SK-MEL-5 (cell line): Measurements from ENCODE around the gene DENND1A. TPM values are rescaled to one million over a fixed set of nuclear protein-coding genes. Genes with fewer than 3 reads are reported as not detected.
"Not testable (repeated sequence)": the region's sequence is repeated elsewhere in the genome, so short reads cannot be mapped to it uniquely, and the experiment has no call there.

ENCODE experiments used
- DNase-seq: peaks from one replicate; pipeline ENCODE4 v3.0.0-alpha.2; 2016; ENCODE audit warnings: low read depth, low spot score
- in situ Hi-C: cut with HindIII; loops from 2 replicates; pipeline ENCODE4 v1.10.0; 2016; ENCODE audit warnings: low sequenced_read_pairs, high pct_unique_total_duplicates, low pct_unique_long_range_greater_than_20kb
- total RNA-seq: library from RNA; depleted of rRNA; stranded (reverse); fragments of >200 nt; shearing (Covaris generic); gene quantifications from 2 replicates; pipeline ENCODE4 v1.2.3, GENCODE V29; 2014

DENND1A gene
- total RNA-seq, 1 experiment from 2014 or later, result 30.4 TPM

DNA sequence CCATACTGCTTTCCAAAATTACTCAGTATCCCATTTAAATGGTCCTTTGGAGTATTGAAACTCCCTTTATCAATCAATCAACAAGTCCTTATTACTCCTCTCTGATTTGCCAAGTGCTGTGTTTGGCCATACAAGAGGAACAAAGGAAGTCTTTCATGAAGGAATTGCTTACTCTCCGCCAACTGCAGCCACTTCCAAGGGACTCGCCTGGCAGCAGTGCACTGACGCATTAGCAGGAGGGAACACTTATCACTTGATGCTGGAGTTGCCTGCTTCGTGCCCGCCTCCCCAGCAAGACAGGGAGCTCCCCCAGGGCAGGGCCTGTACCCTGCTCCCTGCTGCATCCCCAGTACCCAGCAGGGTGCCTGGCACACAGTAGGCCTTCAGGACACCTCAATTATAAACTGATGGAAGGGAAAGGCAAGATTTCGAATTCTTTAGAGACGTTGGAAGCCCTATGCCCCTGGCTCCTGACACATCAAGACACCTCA lies 476.1 kb downstream of the DENND1A start:
- peak; percentile 80 for DNase-seq
- in situ Hi-C loops, result no loop called here

DNA sequence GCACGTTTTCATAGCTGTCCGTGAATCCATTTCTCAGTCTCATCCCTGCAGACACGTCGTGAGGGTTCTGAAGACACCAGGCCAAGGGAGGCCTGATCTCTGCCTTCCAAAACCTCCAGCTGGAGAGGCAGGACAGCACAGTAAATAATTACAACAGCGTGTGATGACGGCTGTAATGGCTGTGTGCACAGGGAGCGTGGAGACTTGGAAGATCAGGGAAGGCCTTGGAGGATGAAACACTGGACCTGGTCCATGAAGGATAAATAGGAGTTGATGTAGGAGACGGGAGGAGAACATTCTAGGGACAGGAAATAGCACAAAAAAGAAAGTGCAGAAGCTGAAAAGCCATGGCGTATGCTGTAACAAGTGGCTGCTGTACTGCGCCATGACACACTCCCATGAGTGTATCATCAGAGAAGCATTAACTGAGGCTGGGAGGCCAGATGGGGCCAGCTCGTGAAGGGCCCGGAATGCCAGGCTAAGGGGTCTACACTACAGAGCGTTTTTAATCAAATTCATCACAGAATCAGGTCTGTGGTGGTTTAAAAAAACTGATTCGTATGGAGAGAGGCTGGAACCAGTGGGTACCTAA lies 476.8 kb downstream of the DENND1A start:
- in situ Hi-C loops, result no loop called here
- no peak for DNase-seq

DNA sequence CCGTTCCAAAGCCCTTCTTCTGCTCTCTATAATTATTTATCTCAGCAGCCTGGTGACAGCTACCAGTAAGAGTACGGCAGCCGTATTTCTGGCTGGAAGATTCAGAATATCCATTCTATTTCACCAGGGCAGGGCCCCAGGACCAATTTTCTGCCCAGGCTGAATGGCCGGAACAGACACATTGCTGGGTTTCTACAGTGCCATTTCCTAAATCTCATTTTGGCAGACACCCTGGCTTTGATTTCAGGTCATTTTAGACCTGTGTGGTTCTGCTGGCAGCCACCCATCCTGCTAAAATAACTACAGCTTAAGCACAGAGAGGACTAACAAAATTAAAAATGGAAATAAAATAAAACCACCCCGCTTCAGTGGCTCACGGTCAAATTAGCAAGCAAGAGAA lies 478.9 kb downstream of the DENND1A start:
- no peak for DNase-seq
- in situ Hi-C loops, result no loop called here

DNA sequence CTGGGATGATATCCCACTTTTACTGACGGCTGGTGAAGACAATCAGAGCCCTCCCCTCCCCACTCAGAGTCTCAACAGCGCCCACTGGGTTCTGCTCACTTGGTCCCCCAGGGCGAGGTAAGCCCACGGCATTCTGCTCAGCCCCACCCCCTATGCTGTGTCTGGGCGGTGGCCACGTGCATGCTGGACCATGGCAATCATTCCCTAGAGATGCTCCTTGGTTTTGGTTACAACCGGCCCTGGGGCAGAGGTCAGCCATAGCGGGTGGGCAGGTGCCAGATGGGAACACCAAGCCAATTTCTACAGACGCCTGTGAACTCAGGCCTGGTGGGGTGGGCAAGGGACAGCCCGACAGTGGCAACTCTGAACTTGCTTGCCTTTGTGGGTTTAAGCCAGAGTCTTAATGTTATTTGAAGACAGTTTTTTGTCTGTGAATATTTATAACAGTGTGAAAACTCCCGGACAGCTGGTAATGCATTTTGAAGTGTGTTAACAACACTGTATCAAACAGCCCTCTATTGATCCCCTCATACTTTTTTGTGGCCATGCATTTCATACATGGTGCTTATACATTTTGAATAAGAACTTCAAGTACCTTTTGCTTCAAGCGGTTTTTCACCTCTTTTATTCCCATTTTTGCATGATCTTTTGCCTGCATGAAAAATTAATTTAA lies 479.7 kb downstream of the DENND1A start:
- in situ Hi-C loops, result no loop called here
- no peak for DNase-seq

DNA sequence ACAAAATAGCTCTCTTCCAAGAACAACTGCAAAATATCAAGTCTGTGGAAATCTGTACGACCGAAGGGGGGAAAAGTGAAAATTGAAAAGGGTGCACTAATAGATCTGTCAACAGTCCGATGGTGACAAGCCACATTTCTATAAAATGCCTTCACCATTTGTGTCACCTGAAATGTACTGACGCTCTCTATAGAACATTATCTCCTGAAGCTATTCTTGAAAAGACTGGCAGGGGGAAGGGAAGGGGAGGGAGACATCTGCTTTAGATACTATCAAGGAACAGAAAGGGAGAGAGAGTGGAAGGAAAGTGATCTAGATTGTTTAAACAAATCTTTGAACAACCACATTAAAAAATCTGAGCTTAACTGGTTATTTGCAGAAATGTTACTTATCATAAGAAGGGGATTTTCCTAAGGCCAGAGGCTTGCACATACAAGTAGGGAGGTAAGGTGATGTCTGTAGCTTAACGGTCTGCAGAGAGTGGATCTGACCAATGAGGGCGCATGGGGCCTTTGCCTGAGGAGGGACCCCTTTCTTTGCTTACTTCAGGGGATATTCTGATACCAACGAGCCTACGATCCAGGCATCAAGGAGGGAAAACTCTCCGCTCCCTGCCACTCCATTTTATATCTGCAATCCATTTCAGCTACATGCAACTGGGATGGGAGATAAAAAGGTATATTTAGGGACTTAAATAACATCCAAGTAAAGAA lies 481.8 kb downstream of the DENND1A start:
- in situ Hi-C loops, result no loop called here
- no peak for DNase-seq

DNA sequence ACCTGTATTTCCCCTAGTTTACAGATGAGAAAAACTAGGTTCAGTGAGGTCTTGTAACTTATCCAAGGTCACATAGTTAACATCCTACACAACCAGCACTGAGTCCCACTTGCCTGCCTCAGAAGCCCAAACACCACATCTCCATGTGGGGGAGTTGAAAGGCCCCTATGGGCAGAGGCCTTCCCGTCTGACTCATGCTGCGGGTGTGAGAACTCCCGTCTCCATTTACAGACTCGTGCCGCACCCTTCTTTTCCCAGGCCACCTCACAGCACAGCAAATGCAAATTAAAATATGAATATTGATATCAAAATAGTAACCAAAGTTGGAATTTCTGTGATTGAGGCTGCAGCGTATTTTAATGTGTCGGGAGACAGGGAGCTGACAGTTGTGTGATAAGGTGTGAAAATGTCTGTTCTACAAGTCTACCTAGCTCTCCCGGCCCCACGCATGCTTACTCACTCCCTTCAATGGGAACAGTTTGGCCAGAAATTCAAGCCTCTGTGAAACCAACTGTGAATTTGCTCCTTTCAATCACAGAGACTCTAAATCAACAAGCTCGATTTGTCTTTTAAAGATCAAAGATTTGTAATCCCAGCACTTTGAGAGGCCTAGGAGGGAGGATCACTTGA lies 483.8 kb downstream of the DENND1A start:
- no peak for DNase-seq
- in situ Hi-C loops, result no loop called here

DNA sequence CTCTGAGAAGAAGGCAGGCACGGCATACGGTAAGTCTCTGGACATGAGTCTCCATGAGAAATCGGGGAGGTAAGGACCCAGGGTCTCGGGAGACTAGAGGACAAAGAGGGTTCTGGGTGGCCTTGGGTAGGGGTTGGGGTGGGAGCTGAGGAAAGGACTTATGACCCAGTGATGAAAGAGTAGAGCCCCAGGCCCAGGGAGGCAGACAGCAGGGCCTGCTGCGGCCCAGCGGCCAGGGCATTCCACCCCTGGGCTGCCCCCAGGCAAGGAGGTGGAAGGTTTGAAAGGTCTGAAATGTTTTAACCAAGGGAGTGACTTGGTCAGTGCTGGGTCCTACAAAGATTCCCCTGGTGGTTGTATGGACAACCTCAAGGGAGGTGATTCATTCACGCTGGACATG lies 484.8 kb downstream of the DENND1A start:
- DNase-seq, result no peak
- in situ Hi-C loops, result no loop called here

DNA sequence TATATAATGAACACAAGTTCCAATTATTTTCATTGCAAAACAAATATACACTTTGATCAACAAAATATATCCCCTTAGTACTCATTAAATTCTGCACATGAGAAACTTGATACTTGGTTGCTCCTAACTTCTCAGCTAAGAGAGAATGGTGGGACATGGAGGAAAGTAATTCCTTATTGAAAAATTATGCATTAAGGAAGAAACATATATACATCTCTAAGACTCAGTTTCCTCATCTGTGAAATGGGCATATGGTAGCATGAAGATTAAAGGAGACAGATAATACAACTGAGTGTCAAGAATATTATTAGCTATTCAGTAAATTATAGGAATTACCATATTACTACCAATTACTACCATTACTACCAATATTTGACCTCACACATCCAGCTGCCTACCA lies 488.2 kb downstream of the DENND1A start:
- in situ Hi-C loops, result no loop called here
- no peak for DNase-seq

DNA sequence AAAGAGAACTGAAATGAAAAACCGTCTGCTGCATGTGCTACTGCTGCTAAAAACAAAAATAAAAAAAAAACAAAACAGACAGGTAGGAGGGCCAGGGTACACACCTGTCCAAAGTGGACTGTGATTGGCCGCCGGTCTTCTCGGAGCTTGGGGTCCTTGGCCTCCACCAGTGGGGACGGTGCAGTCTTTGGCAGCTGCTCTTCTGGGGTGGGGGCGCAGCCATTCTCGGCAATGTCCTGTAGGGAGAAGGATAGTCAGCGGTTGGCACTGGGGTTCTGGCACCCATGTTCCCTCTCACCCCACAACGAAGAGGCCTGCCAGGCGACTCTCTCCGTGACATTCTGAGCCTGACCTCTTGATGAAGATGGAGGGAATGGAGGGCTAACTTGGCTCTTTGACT lies 489.7 kb downstream of the DENND1A start:
- DNase-seq, result no peak
- in situ Hi-C loops, result no loop called here

DNA sequence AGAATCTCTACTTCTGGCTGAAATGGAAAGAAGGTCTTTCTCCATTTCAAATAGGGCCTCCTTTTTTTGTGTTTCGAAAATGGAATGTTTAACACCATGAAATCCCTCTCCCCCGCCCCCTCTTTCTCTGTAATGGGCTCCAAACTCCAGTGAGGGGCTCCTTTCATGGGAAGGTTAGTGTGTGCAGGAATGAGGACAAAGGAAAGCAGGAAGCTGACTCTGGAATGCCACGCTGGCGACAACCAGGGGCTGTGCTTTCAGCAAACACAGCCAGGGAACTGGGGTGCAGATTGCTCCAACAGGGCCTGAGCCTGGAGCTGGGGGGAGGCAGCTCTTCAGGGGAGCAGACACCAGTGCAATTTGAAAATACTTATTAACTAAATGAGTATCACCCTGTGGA lies 491.1 kb downstream of the DENND1A start:
- in situ Hi-C loops, result no loop called here
- DNase-seq, result no peak

DNA sequence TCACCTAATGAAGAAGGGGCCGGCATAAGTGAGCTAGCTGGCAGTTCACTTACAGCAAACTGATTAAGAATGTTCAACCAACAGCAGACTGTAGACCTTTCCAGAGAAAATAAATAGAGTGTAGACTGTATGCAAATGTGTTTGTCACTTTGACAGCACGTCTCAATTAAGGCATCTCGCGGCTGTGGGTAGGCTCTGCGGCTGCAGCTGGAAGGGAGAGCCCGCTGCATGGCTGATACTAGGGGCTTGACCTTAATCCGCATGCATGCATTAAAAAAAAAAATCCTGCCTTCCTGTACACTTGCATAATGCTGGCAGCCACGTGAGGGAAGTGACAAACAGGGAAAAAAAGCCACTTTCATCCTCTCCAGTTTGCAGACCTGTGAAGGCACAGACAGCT lies 491.6 kb downstream of the DENND1A start:
- in situ Hi-C loops, result no loop called here
- DNase-seq, result no peak

DNA sequence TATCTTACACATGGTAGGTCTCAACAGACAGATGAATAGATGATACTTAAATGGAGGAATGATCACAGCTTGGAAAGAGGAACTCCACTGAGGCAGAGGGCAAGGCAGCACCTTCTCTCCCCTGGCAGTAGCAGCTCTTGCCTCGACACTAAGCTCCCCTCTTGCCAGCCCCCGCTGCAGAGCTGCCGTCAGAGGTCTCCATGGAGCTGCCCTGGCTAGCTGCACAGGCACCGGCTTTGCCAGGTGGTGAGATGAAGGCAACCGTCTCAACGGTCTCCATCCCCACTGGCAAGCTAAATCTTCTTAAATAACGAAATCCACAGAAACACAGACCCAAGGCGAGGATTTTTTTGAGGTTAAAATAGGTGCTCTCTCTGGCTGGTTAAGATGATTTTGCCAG lies 492.7 kb downstream of the DENND1A start:
- DNase-seq, result no peak
- in situ Hi-C loops, result no loop called here

DNA sequence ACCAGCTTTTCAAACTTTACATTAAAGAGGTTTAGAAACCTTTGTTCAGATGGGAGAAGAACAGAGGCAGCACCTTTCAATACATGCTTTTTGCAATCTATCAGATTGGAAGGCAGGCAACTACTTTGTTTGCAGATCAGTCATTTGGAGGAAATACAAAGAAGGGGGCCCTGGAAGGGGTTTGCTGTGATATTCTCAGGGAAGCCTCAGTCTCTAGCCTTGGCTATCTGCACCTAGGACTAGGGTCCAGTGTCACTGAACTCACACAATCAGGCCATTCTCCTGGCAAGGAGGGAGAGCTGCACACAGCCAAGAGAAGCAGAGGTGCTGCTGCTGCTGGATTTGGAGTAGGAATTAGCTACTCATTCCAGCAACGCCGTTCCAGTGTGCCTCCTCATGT lies 494.5 kb downstream of the DENND1A start:
- no peak for DNase-seq
- in situ Hi-C loops, result no loop called here

DNA sequence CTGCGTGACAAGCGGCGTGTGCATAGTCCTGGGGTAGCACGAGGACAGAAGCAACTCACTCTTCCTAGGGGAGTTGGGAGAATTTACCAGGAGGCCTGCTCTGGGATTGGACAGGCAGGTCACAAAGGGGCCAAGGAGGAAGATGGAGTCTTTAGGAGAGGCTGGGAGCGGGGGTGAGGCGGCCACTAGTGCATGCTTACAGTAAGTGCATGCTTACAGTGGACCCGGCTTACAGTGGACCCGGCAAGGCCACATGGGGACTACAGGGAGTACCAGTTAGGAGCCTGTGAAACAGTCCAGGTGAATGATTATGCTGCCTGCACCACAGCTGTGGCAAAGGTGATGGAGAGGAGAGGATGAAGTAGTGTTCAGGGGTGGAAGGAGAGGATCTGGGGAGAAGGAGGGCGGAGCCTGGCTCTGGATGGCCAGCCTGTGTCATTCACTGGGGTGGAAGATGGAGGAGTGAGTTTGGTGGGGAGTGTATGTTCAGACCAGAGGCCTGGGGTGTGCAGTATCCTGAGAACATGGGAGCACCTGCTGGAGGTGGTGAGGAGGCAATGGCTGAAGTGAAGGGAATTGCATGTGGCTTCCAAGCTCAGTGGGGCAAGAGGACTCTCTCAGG lies 495.2 kb downstream of the DENND1A start:
- peak; percentile 68 for DNase-seq
- in situ Hi-C loops, result no loop called here

DNA sequence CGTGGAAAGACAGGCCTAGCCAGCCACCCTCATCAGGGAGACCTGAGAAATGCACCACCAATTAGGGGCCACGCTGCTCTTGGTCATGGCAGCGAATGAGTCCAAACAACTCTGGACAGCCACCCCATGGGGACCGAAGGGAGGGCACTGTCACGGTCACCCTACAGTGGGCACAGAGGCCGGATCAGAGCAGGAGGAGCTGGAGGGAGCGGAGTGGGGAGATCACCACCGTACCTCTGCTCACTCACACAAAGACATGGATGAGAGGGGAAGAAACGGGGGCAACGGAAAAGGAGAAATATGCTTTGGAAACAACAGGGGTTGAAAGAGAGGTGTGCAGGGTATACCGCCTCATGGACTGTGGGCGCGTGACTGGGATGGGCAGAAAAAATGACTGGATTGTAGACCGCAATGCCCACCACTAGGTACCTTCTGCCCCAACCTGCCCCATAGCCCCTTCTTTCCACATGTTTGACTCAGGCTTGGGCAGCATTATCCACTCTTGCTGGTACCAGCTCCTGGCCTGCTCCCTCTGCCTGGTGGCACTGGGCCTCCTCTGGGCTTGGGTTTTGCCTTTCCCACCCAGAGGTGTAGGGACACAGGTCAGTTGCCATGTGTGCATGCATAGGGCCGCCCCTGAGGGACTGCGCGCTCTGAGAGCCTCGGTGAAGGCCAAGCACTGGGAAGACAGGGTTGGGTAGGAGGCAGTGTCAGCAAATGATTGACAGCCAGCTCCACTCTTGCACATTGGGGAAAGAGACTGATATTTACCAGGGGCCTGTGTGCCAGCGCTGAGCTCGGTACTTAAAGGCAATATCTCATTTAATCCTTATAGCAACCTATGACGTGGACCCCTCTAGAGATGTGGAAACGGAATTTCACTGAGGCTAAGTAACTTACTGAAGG lies 497.3 kb downstream of the DENND1A start:
- in situ Hi-C loops, result no loop called here
- DNase-seq, result no peak

DNA sequence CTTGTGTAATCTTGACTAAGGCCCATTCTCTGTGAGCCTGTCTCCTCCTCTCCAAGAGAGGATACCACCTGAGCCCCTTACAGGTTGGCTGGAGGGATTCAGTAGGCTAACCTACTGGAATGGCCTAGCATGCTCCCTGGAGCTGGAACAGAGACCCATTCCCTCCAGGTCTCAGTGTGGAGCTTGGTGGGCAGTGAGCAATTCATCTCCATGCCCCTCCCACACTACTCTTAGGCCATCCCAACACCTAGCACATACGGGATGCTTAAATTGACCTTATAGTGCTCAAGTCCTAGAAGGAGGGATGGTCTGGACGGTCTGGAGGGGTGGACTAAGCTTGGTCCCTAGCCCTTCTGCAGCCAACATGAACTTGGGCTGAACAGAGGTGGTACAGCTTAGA lies 498.3 kb downstream of the DENND1A start:
- no peak for DNase-seq
- in situ Hi-C loops, result no loop called here

DNA sequence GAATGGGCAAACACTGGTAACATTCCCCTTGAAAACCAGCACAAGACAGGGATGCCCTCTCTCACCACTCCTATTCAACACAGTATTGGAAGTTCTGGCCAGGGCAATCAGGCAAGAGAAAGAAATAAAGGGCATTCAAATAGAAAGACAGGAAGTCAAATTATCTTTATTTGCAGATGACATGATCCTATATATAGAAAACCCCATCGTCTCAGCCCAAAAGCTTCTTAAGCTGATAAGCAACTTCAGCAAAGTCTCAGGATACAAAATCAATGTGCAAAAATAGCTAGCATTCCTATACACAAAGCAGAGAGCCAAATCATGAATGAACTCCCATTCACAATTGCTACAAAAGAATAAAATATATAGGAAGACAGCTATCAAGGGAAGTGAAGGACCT lies 501.5 kb downstream of the DENND1A start:
- in situ Hi-C loops, DNase-seq: not testable (repeated sequence)
